Neural progenitor cell (in vitro differentiated cells): ENCODE measurements around the gene XIRP1.

Experiments used
- EZH2 ChIP-seq: fragments of 200-600 bp; sonication (generic); IDR thresholded peaks from 2 replicates; pipeline ENCODE4 v1.6.1; 2017; ENCODE audit warnings: antibody characterized with exemption, mild to moderate bottlenecking, moderate library complexity
- EZH2phosphoT487 ChIP-seq: fragments of 200-600 bp; sonication (generic); IDR thresholded peaks from 2 replicates; pipeline ENCODE4 v1.6.1; 2017; ENCODE audit warnings: antibody characterized with exemption
- TF ChIP-seq, protein P1 (sequence below): fragments of 200-600 bp; sonication (generic); IDR thresholded peaks from 2 replicates; pipeline ENCODE4 v1.5.1; 2017; ENCODE audit warnings: antibody characterized with exemption, mild to moderate bottlenecking

GRCh38 chr3:39173318-39174125 lies 18.9 kb downstream of the XIRP1 start:
- TF ChIP-seq, protein P1, sequence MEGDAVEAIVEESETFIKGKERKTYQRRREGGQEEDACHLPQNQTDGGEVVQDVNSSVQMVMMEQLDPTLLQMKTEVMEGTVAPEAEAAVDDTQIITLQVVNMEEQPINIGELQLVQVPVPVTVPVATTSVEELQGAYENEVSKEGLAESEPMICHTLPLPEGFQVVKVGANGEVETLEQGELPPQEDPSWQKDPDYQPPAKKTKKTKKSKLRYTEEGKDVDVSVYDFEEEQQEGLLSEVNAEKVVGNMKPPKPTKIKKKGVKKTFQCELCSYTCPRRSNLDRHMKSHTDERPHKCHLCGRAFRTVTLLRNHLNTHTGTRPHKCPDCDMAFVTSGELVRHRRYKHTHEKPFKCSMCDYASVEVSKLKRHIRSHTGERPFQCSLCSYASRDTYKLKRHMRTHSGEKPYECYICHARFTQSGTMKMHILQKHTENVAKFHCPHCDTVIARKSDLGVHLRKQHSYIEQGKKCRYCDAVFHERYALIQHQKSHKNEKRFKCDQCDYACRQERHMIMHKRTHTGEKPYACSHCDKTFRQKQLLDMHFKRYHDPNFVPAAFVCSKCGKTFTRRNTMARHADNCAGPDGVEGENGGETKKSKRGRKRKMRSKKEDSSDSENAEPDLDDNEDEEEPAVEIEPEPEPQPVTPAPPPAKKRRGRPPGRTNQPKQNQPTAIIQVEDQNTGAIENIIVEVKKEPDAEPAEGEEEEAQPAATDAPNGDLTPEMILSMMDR = no peak
- no peak for TF ChIP-seq EZH2
- no peak for TF ChIP-seq EZH2phosphoT487
